ENCODE data around the gene TOR1AIP2. TPM values are rescaled to one million over a fixed set of nuclear protein-coding genes. Genes with fewer than 3 reads are reported as not detected.

Gene TOR1AIP2
- total and polyA plus RNA-seq, 10 donors, result 4.6 to 77.4 (median 58.1) TPM

DNA sequence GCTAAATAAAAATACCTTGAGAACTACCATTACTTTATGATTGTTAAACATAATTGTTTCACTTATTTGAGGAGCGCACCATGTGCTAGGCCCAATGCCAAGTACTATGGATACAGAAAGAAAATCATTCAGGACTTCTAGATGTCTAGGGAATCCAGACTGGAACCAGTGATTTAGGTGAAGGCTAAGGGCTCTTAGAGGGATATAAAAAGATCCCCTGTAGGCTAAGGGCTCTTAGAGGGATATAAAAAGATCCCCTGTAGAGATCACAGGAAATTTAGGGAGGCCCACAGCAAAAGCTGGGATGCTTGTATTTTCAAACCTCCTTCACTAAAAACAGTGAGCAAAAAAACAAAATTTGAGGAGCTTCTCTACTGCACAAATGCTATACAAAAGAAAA, 6.7 kb downstream of the TOR1AIP2 start:
- no peaks in the 10 kb centered on the region for H3K9me3 ChIP-seq
- DNase-seq, result no peak
- H3K36me3 ChIP-seq, result peaks cover 0 to 80% (median 18%) of the 10 kb centered on the region in 6 donors
- H3K27ac ChIP-seq, result no peak overlapping the region
- no peak overlapping the region for H3K4me3 ChIP-seq
- no peaks in the 10 kb centered on the region for H3K27me3 ChIP-seq (replicated peaks in 1 of 7)
- H3K4me1 ChIP-seq, result peaks cover 3 to 69% (median 43%) of the 10 kb centered on the region in 6 donors
- 91 to 98% (median 93%) methylated on average over 1 of the region's 1 CpG for WGBS, 5 donors
- intact Hi-C loops (cut with DNase I; ENCODE audit: low total_unique reads), result loop anchor here (5.0 kb wide), 1 partner anchor 301 kb away; no protein-coding TSS in a partner anchor
- TF ChIP-seq POLR2A (IDR thresholded peaks at IDR 0.05) (no peak), POLR2AphosphoS5 (IDR thresholded peaks at IDR 0.05) (no peak)
- TF ChIP-seq, protein P1, sequence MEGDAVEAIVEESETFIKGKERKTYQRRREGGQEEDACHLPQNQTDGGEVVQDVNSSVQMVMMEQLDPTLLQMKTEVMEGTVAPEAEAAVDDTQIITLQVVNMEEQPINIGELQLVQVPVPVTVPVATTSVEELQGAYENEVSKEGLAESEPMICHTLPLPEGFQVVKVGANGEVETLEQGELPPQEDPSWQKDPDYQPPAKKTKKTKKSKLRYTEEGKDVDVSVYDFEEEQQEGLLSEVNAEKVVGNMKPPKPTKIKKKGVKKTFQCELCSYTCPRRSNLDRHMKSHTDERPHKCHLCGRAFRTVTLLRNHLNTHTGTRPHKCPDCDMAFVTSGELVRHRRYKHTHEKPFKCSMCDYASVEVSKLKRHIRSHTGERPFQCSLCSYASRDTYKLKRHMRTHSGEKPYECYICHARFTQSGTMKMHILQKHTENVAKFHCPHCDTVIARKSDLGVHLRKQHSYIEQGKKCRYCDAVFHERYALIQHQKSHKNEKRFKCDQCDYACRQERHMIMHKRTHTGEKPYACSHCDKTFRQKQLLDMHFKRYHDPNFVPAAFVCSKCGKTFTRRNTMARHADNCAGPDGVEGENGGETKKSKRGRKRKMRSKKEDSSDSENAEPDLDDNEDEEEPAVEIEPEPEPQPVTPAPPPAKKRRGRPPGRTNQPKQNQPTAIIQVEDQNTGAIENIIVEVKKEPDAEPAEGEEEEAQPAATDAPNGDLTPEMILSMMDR (IDR thresholded peaks at IDR 0.05 in 8 of 11, conservative IDR thresholded peaks at IDR 0.05 in 3 of 11), result no peak

DNA sequence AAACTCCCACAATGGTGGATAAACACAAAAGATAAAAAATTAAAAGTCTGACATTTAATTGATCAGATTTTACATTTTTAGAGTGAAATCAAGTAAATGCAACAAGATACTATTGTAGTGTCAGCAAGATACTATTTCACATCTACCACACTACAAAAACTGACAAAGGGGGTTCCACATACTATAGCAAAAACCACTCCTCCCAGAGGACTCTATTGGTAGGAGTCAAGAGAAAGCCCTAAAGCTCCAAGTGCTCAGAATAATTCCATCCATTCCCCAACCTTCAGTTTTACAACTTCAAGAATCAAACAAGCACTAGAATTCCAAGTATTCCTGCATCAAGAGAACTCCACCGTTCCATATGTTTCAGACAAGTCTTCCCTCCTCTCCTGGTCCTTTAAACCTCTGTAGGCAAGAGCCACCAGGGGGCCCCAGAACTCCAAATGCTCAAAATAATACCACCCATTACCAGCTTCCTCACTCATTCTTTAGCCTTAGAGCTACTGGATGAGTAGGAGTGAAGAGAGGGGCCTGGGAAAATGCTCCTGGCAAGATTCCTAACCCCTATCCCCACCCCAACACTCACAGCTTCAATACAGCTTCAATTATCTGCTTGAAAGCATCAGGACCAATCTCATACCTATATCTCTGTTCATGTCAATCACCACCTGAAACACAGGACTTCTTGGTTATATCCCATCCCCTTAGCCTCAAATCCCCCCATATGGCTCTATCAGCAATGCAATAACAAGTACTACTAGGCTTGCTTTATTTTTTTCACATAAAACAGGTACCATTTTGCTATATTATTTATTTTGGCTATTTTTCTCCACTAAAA, 9.9 kb downstream of the TOR1AIP2 start:
- WGBS, 5 donors, result 0 to 39% (median 16%) methylated on average over 1 of the region's 1 CpG
- Histone ChIP-seq H3K4me3 (no peak overlapping the region), H3K27ac (no peak overlapping the region), H3K27me3 (replicated peaks in 1 of 7) (no peaks in the 10 kb centered on the region), H3K36me3 (peaks cover 0 to 80% (median 36%) of the 10 kb centered on the region in 6 donors), H3K9me3 (no peaks in the 10 kb centered on the region), H3K4me1 (peaks cover 0 to 38% (median 19%) of the 10 kb centered on the region in 6 donors)
- no peak for DNase-seq
- peak in 1 of 3 donors; percentile 7 for TF ChIP-seq POLR2AphosphoS5 (IDR thresholded peaks at IDR 0.05)
- no peak for TF ChIP-seq POLR2A (IDR thresholded peaks at IDR 0.05)
- TF ChIP-seq, protein P1 (IDR thresholded peaks at IDR 0.05 in 8 of 11, conservative IDR thresholded peaks at IDR 0.05 in 3 of 11), result peak; percentile 33 to 76 (median 66)
- intact Hi-C loops (cut with DNase I; ENCODE audit: low total_unique reads), result no loop called here

DNA sequence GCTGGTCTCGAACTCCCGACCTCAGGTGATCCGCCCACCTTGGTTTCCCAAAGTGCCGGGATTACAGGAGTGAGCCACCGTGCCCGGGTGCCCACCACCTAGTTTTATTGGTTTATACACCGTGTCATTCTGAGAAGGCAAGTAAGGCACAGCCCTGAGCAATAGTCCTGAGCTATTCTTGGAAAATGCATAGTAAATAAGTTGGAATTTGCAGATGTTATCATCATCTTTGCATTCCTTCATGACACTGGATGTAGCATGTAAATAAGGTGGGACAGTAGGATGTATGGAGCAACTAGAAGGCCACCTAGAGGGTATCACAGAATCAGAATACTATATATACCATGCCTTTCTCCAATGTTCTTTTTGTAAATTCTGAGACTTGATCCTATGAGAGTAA, 11.0 kb downstream of the TOR1AIP2 start:
- Histone ChIP-seq H3K4me1 (peaks cover 0 to 27% (median 9%) of the 10 kb centered on the region in 6 donors), H3K4me3 (no peak overlapping the region), H3K9me3 (no peaks in the 10 kb centered on the region), H3K27me3 (replicated peaks in 1 of 7) (no peaks in the 10 kb centered on the region), H3K27ac (no peak overlapping the region), H3K36me3 (peaks cover 0 to 87% (median 40%) of the 10 kb centered on the region in 6 donors)
- TF ChIP-seq, protein P1 (IDR thresholded peaks at IDR 0.05 in 8 of 11, conservative IDR thresholded peaks at IDR 0.05 in 3 of 11), result no peak
- TF ChIP-seq POLR2A (IDR thresholded peaks at IDR 0.05) (no peak), POLR2AphosphoS5 (IDR thresholded peaks at IDR 0.05) (no peak)
- intact Hi-C loops (cut with DNase I; ENCODE audit: low total_unique reads), result no loop called here
- DNase-seq, result no peak
- 93 to 98% (median 95%) methylated on average over 7 of the region's 7 CpGs for WGBS, 5 donors

DNA sequence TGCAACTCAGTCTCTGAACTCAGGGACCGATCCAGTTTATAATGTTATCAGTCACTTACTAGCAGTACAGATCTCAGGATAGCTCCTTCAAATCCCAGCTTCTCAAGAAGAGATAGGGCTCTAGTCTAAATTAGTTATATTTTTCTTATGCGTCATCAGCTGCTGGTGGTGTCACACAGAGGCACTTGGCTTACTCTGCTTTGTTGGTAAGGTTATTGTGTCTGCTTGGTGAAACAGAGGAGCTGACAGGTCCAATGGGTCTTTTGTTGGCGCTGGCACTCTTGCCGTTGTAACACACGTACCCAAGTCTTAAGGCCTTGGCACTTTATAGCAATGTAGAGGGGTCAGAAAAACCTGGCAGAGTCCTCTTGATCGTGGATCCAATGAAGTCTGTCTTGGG, 12.2 kb downstream of the TOR1AIP2 start:
- no peaks in the 10 kb centered on the region for H3K27me3 ChIP-seq (replicated peaks in 1 of 7)
- H3K36me3 ChIP-seq, result peaks cover 0 to 100% (median 42%) of the 10 kb centered on the region in 6 donors
- 94 to 96% (median 96%) methylated on average over 6 of the region's 6 CpGs for WGBS, 5 donors
- H3K4me3 ChIP-seq, result no peak overlapping the region
- no peak overlapping the region for H3K27ac ChIP-seq
- DNase-seq, result no peak
- H3K4me1 ChIP-seq, result peaks cover 0 to 14% (median 5%) of the 10 kb centered on the region in 6 donors
- H3K9me3 ChIP-seq, result no peaks in the 10 kb centered on the region
- intact Hi-C loops (cut with DNase I; ENCODE audit: low total_unique reads), result no loop called here
- no peak for TF ChIP-seq POLR2A (IDR thresholded peaks at IDR 0.05)
- no peak for TF ChIP-seq POLR2AphosphoS5 (IDR thresholded peaks at IDR 0.05)
- TF ChIP-seq, protein P1 (IDR thresholded peaks at IDR 0.05 in 8 of 11, conservative IDR thresholded peaks at IDR 0.05 in 3 of 11), result no peak

Measured in spleen (tissue), 11 donors.